Skin of body (tissue), 2 donors: ENCODE measurements around the gene FBXW5. TPM values are rescaled to one million over a fixed set of nuclear protein-coding genes. Genes with fewer than 3 reads are reported as not detected.

Source experiments
- DNase-seq: peaks from one replicate; lab custom pipeline; 2025; lab: John Stamatoyannopoulos, UW
- total RNA-seq: library from RNA; depleted of rRNA; stranded (reverse); fragments of >200 nt; gene quantifications from one replicate; pipeline ENCODE4 v1.2.3, GENCODE V29; 2014

FBXW5 gene
- total RNA-seq, 1 donor from 2014 or later, result 38.8 TPM

DNA sequence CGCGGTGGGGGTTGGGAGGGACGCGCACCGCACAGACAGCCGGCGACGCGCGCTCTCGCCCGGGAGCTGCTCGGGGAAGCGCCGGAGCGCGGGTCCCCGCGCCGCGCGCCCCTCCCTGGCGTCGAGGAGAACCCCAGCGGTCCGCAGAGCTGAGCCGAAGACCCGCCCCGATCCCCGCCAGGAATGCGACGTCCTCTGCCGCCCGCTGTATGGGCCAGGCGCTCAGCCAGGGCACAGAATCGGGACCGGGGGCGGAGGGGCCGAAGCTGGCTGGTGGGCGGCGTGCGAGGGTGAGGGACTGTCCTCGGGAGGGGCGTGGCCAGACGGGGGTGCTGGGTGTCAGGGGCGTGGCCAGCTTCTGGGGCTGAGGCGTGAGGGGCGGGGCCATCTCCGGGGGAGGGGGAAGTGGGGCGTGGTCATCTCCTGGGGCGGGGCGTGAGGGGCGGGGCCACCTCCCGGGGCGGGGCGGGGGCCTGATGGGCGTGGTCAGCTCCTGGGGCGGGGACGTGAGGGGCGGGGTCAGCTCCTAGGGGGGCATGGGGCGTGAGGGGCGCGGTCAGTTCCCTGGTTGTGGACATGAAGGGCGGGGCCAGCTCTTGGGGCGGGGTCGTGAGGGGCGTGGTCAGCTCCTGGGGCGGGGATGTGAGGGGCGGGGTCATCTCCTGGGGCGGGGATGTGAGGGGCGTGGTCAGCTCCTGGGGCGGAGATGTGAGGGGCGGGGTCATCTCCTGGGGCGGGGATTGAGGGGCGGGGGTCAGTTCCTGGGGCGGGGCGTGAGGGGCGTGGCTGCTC lies 33.7 kb upstream of the FBXW5 start:
- DNase-seq, result peak; percentile 50

GRCh38 chr9:136977649-136978072 lies 33.1 kb upstream of the FBXW5 start:
- DNase-seq, result no peak

GRCh38 chr9:136977223-136977622 lies 32.7 kb upstream of the FBXW5 start, which contains the start of gene PTGDS:
Gene PTGDS, plus strand, starts transcription at chr9:136977504. Its CDS starts 75 bp downstream, at chr9:136977579.
- DNase-seq, result no peak

- no peak for DNase-seq
Observed at GRCh38 chr9:136975644-136976043, 31.1 kb upstream of the FBXW5 start.

- no peak for DNase-seq
Observed at GRCh38 chr9:136974817-136975535, 30.4 kb upstream of the FBXW5 start.

GRCh38 chr9:136973618-136974617 lies 29.4 kb upstream of the FBXW5 start:
- DNase-seq, result no peak

DNA sequence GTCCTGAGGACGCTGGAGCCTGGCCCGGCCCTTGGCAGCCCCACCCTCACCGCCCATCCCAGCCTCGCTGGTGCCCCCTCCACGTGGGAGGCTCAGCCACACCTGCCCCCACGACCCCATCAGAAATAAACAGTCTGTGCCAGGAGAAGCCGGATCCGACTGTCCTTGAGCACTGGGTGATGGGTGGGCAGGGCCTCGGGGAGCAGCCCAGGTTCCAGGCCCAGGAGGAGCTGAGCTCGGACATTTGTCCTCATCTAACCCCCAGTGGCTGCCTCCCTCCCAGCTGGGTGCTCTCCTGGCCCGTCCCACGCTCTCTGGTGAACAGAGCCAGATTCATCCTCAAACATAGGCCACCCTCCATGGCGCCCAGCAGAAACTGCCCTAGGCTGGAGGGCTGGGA lies 28.2 kb upstream of the FBXW5 start:
- no peak for DNase-seq

DNA sequence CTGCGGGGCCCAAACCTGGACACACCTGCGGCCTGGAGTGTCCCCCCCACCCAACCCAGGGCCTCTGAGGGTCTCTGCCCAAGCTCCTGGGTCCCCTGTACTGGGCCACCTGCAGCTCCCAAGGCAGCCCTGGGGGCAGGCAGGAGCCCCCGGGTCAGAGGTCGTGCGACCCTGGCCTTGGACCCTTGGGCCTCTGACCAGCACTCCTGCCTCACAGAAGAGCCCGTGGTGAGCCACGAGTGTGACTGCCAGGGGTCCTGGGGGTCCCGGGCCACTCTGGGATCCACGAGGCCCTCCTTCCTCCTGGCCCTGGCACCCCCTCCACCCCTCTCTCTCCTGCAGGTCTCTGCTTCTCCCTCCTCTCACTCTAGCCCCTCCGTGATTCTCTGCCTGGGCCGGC lies 27.8 kb upstream of the FBXW5 start:
- no peak for DNase-seq

GRCh38 chr9:136971746-136972145 lies 27.2 kb upstream of the FBXW5 start:
- no peak for DNase-seq

DNA sequence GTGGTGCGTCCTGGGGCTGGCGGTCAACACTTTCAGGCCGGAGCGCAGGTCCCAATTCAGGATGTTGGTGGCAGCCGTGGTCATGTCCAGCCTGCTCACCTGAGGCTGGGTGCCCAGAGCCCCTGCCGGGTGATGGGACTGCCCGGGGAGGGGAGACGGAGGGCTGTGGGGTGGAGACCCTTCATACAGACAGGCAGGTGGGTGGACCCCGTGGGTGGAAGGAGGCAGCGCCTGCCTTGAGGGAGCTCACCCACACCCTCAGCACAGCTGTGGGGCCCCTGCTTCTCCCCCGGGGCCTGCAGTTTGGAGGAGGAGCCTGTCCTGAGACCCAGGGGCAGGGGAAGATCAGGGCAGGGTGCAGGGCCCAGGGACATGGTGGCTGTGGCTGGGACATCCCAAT lies 25.8 kb upstream of the FBXW5 start:
- DNase-seq, result no peak

DNA sequence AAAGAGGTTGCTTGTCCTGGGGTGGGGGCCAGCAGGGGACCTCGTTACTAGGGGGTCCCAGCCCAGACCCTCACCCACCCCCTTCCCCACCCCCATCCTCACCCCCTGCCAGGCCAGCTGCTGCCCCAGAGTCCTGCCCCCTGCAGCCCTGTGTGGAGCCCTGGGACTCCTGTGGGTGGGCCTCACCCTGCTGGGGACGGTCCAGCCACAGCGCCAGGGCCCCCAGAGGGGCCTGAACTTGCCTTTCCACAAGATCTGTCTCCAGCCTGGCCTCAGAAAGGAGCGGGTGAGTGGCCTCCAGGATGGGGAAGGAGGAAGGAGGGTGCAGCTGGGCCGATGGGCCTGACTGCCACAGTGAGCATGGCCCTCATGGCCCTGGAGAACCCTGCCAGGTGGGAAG lies 25.2 kb upstream of the FBXW5 start:
- DNase-seq, result no peak

- DNase-seq, result no peak
Observed at GRCh38 chr9:136969150-136969549, 24.6 kb upstream of the FBXW5 start.

DNA sequence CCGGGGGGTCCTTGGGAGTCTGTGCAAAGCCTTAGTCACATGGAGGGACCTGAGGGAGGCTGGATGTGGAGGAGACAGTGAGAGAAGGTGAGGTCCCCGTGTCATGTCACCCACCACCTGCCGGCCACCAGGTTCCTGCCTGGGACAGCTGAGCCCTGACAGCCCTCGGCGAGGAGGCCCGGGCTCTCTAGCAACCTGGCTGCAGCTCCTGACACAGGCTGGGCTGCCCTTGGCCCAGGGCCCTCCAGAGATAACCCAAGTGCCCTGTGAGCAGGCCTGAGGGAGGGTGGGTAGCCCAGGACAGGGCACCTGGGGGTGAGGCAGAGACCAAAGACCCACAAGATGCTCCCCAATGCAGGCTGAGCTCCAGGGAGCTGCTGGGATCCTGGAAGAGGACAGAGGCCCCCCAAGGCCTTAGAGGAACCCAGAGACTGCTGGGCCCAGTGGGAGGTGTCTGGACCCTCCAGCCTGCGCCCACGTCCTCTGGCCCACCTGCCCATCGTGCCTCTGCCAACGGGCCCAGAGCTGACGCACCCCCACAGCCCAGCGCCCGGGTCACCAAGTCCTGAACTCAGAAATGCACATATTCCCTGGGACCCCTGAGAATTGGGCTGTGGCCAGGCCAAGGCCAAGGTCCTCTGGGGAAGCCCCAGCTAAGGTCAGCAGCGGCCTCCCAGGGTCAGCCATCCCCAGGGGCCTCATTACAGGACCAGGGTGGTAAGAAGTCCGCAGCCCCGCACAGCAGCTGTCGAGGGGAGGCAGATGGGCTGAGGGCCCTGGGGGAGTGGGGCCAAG lies 24.0 kb upstream of the FBXW5 start:
- no peak for DNase-seq

- no peak for DNase-seq
Observed at GRCh38 chr9:136965771-136966484, 21.4 kb upstream of the FBXW5 start.

DNA sequence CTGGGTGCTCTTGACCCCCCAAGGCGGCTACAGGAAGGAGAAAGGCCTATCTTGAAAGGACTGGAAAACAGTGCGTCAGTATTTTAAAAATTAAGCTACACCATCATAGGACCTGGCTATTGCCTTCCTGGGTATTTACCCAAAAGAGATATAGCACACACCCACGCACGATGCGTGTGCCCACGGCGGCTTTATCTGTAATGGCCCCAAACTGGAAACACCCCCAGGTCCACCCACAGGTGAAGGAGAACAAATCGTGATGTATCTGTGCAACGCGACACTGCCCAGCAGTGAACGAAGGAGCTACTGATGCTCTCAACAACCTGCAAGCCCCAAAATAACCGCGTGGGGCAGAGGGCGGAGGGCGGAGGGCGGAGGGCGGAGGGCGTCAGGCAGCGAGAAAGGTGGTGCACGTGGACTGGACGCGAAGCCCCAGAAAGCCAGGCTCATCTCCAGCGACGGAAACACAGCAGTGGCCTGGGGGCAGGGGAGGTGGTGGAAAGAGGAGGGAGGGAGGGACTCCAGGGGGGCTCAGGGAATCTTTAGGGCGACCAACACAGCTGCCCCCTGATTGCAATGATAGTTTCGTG lies 20.4 kb upstream of the FBXW5 start:
- DNase-seq, result no peak

- DNase-seq, result no peak
Observed at GRCh38 chr9:136964171-136964689, 19.7 kb upstream of the FBXW5 start.

DNA sequence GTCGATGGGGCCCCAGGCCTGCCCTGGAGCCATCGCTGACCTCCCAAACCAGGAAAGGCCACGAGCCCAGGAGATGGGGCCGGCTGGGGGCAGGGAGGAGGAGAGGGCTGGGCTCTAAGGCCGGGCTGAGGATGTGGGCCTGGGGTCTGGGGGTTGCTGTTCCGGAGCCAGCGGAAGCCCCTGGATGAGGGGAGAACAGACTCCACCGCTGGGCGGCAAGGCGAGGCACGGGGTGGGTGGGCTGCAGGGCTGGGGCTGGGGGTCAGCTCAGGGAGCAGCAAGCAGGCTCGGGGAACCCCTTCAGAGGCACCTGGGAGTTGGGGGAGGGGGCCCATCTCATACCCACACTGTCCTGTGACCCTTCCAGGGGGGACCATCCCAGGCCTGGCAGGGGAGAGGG lies 19.2 kb upstream of the FBXW5 start:
- no peak for DNase-seq

GRCh38 chr9:136963341-136963740 lies 18.8 kb upstream of the FBXW5 start:
- DNase-seq, result no peak

- no peak for DNase-seq
Observed at GRCh38 chr9:136962701-136963248, 18.2 kb upstream of the FBXW5 start.
